Activated CD4-positive, alpha-beta T cell treated with anti-CD3 and anti-CD28 coated beads, Interleukin-2, Interleukin-4, amounts not matched to agents 100 ng/mL and 50 ng/mL, durations not matched to agents 16 hours and 8 hours (primary cell): Measurements from ENCODE around the gene WFDC9.
"Not testable (repeated sequence)": the region's sequence is repeated elsewhere in the genome, so short reads cannot be mapped to it uniquely, and the experiment has no call there.

ENCODE experiments used
- DNase-seq: peaks from one replicate; pipeline ENCODE4 v3.0.0-alpha.2; 2020; ENCODE audit warnings: low spot score

WFDC9 gene

DNA sequence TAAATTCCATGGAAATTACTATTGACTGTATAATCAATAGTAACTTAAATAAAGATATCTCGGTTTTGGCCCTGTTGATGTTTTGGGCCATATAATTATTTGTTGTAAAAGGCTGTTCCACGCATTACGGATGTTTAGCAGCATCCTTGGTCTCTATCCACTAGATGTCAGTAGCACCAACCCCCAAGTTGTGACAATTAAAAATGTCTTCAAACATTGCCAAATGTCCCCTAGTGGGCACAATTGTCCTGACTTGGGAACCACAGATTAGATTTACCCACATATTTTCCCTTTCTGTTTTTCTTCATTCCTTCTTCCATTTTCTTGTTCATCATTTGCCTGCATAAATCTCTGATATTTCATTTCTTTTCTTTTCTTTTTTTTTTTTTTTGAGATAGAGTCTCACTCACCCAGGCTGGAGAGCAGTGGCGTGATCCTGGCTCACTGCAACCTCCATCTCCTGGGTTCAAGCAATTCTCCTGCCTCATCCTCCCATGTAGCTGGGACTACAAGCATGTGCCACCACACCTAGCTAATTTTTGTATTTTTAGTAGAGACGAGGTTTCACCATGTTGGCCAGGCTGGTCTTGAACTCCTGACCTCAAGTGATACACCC lies 38.4 kb downstream of the WFDC9 start:
- DNase-seq, result peak; percentile 58

DNA sequence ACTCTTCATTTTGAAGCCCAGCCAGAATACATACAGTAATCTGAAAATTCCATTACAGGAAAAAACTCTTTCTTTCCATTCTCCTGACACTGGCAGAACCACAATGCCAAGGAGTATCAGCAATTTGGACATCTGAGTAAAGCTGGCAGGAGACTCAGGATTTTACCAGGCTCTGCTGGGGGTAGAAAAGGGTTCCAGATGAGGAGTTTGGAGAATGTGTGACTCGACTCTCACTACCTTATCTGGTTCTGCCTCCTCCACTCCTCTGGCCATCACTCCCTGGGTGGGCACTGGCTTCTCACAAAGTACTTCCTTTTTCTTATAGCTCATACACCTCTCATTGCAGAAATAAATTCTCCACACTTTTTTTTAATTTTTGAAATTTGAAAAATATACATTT lies 41.4 kb downstream of the WFDC9 start:
- DNase-seq, result no peak

DNA sequence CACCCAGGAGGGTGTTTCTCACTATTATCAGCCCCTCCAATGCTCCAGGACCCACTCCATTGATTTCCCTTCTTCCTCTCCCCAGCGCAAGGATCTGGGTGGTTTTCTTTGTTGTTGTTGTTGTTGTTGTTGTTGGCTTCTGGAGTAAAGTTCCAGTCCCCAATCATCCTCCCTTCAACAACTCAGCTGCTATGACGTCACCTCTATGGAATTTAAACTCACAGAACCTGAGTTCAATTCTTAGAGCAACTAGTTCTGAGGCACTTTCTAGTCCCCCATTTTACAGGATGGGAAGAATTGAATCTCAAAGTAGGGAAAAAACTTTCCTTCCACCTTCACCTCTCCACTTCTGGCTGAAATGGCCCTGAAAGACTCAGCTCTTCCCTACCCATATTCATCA lies 42.3 kb downstream of the WFDC9 start:
- DNase-seq, result no peak

DNA sequence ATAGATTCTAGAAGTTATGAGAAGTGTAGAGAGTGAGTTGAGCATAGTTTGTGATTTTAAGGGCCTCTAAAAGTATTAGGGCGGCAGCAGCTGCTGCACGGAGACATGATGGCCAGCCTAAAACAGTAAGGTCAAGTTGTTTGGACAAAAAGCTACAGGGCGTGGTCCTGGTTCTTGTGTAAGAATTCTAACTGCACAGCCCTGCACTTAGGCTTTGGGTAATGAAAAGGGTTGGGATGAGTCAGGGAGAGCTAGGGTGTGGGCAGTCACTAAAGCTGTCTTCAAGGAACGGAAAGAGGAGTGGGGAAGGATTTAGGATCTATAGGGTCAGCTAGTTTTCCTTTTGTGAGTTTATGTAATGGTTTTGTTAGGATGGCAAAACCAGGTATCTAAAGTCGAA lies 45.1 kb downstream of the WFDC9 start:
- DNase-seq, result not testable (repeated sequence)

DNA sequence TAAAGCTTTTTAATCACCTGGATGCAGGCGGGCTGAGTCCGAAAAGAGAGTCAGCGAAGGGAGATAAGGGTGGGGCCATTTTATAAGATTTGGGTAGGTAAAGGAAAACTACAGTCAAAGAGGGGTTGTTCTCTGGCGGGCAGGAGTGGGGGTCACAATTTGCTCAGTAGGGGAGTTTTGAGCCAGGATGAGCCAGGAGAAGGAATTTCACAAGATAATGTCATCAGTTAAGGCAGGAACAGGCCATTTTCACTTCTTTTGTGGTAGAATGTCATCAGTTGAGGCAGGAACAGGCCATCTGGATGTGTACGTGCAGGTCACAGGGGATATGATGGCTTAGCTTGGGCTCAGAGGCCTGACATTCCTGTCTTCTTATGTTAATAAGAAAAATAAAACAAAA lies 46.8 kb downstream of the WFDC9 start:
- DNase-seq, result not testable (repeated sequence)

DNA sequence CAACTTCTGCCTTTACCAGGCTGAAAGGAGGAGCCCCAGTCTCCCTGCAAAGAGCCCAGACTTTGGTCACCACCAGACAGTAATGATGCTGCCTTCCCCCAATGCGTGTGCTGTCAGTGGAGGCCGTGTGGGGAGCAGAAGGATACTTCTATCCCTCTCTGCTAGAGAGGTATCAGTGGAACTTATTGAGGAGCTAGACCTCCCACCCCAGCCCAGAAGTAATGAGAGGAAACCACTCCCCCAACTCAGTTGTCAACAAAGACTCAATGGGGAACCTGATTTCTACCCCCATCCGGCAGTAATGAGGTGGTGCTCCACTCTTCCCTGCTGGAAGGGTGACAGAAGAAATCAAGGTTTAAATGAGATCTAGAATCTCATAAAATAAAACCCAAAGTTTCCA lies 47.6 kb downstream of the WFDC9 start:
- DNase-seq, result no peak

DNA sequence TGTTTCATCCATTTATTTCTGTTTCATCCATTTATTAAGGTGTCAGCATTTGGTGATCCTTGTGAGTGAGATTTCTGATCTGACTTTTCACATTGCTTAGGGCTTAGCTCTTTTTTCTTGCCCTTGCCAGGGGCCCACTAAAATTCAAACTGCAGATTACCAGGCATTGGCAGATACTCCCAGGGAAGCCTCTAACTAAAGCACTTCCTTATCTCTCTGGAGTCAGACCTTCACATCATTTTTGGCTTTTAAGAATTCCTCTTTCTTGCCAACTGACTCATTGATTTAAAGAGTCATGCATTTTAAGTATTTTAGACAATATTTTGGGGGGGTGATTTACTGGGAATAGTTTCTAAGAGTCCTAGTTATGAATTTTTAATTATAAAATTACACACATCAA lies 49.4 kb downstream of the WFDC9 start:
- no peak for DNase-seq

DNA sequence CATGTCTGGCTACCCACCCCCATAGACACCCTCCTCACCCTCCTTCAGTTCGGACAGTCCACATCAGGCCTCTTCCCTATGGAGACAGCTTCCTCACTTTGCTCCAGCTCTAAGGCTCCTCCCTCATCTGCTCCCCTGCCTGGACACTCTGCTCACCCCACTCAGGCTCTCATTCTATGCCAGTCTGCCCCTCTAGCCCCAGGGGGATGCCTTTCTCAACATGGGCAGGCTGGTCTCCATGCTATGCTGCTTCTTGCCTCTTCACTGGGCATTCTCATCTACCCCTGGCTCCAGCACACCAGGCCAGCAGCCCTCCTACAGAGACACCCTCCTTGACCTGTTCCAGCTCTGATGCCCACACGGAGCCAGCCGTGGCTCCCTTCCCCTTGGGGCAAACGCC lies 51.9 kb downstream of the WFDC9 start, which contains the start of gene WFDC8:
WFDC8 (minus strand) TSS at position 101 of the 400 bp plus-strand sequence; CDS start at position 64, 37 bp downstream.
- no peak for DNase-seq

DNA sequence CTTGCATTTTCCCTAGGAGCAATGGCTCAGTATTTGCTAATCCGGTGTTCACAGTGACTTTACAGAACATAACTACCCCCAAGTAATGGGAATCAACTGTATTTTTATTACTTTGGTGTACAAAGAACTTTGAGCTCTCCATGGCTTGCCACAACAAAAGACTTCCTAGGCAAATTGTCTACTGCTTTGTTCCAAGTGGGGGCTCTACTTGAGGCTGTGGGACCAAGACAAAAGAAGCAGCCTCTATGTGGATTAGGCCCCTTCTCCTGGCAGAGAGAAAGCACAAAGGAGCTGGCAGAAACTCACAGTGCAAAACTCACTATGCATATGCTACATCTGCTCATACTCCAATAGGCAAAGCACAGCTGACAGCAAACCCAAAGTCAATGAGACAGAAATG lies 52.9 kb downstream of the WFDC9 start:
- no peak for DNase-seq

DNA sequence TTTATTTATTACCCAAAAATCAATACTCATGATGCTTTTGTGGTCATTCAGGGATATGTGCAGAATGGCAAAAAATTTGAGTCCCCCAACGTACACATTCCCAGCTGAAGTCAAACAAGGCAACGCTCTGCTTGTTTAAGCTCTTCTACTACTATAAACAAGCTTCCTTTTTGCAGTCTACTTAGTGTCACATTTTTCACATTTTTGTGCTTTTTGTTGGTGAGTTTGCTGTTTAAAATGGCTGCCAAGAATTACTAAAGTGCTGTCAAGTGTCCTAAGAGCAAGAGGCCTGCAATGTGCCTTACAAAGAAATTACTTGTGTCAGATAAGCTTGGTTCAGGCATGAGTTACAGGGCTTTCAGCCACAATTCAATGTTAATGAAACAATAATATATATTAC lies 54.1 kb downstream of the WFDC9 start:
- no peak for DNase-seq

DNA sequence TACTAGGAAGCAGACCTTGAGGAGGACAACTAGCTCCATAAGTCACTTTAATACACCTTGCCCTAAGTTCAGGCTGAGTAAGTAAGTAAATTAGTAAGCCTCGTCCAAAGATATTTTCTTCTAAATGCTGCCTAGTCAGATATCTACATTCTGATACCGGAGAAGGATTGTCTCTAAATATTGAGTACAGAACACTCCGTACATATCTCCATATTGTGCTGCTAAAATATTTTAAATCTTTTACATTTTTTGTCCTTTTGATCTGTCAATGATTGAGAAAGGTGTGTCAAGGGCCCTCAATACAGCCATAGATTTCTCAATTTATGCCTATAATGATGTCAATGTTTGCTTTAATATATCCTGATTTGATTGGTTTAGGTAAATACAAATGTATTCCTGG lies 55.2 kb downstream of the WFDC9 start:
- no peak for DNase-seq

DNA sequence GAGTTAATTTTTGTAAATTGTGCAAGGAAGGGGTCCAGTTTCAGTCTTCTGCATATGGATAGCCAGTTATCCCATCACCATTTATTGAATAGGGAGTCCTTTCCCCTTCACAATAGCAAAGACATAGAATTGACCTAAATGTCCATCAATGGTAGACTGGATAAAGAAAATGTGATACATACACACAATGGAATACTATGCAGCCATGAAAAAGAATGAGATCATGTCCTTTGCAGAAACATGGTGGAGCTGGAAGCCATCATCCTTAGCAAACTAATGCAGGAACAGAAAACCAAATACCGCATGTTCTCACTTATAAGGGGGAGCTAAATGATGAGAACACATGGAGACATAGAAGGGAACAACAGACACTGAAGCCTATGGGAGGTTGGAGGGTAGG lies 61.4 kb downstream of the WFDC9 start:
- not testable (repeated sequence) for DNase-seq

DNA sequence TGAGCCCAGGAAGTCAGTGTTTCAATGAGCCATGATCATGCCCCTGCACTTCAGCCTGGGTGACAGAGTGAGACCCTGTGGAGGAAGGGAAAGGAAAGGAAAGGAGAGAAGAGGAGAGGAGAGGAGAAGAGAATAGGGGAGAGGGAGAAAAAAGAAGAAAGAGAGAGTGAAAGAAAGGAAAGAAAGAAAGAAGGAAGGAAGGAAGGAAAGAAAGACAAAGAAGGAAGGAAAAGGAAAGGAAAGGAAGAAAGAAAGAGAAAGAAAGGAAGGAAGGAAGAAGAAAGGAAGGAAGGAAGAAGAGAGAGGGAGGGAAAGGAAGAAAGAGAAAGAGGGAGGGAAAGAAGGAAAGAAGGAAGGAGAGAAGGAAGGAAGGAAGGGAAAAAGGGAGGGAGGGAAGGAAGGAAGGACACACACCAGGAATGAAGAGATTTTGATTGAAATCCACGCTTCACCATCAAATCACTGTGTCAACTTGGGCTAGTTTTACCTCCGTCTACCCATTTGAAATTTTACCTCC lies 66.3 kb downstream of the WFDC9 start:
- no peak for DNase-seq
